ENCODE data around the gene COPZ2.

- TF ChIP-seq CTCF (IDR thresholded peaks at IDR 0.05) (no peak), POLR2A (IDR thresholded peaks at IDR 0.05) (no peak)
Observed at GRCh38 chr17:48071654-48072053, 34.1 kb upstream of the COPZ2 start.

All from testis (tissue), 2 donors.